KOPT-K1 (cell line): ENCODE results near the gene VRK3.
A peak's percentile ranks its signal among the peaks of the same experiment; 100 is the strongest.

Source experiments
- H3K27ac ChIP-seq: fragments of 200-600 bp; sonication (generic); 2 replicates; pipeline ENCODE4 v1.5.1; 2016; ENCODE audit warnings: antibody characterized with exemption, mild to moderate bottlenecking, low read depth, low read length; ENCODE audit not compliant: poor library complexity, severe bottlenecking
- H3K36me3 ChIP-seq: fragments of 200-600 bp; sonication (generic); 2 replicates; pipeline ENCODE4 v1.5.1; 2017; ENCODE audit warnings: antibody characterized with exemption, mild to moderate bottlenecking, low read length, moderate library complexity; ENCODE audit not compliant: insufficient read depth
- H3K9me3 ChIP-seq: fragments of 200-600 bp; sonication (generic); 2 replicates; pipeline ENCODE4 v1.5.1; 2017; ENCODE audit warnings: antibody characterized with exemption, low read length, mild to moderate bottlenecking; ENCODE audit not compliant: insufficient read depth, poor library complexity, severe bottlenecking

VRK3 gene

GRCh38 chr19:50044922-50045321 is 19.8 kb upstream of the VRK3 start:
- Histone ChIP-seq H3K36me3 (peaks cover 91% of the 10 kb centered on the region), H3K27ac (no peak overlapping the region), H3K9me3 (peaks cover 88% of the 10 kb centered on the region)

GRCh38 chr19:50043967-50044366 is 18.8 kb upstream of the VRK3 start:
- Histone ChIP-seq H3K27ac (no peak overlapping the region), H3K36me3 (peaks cover 99% of the 10 kb centered on the region), H3K9me3 (peaks cover 82% of the 10 kb centered on the region)

GRCh38 chr19:50042363-50043024 is 17.3 kb upstream of the VRK3 start:
- H3K9me3 ChIP-seq = peaks cover 67% of the 10 kb centered on the region
- H3K27ac ChIP-seq = no peak overlapping the region

GRCh38 chr19:50040967-50041366 is 15.8 kb upstream of the VRK3 start:
- Histone ChIP-seq H3K27ac (no peak overlapping the region), H3K9me3 (peaks cover 53% of the 10 kb centered on the region), H3K36me3 (peaks cover 90% of the 10 kb centered on the region)

More at GRCh38 chr19:50042363-50043024, 17.3 kb upstream of the VRK3 start:
- peaks cover 94% of the 10 kb centered on the region for H3K36me3 ChIP-seq

GRCh38 chr19:50039968-50040367 is 14.8 kb upstream of the VRK3 start:
- Histone ChIP-seq H3K27ac (no peak overlapping the region), H3K36me3 (peaks cover 87% of the 10 kb centered on the region), H3K9me3 (peaks cover 43% of the 10 kb centered on the region)

- no peak overlapping the region for H3K27ac ChIP-seq
- peaks cover 12% of the 10 kb centered on the region for H3K9me3 ChIP-seq
- H3K36me3 ChIP-seq = peaks cover 88% of the 10 kb centered on the region
Observed at GRCh38 chr19:50036908-50037307, 11.7 kb upstream of the VRK3 start.

- H3K27ac ChIP-seq = no peak overlapping the region
- H3K36me3 ChIP-seq = peaks cover 66% of the 10 kb centered on the region
- H3K9me3 ChIP-seq = no peaks in the 10 kb centered on the region
Observed at GRCh38 chr19:50030937-50031336, 5.8 kb upstream of the VRK3 start.

- H3K27ac ChIP-seq = no peak overlapping the region
- peaks cover 61% of the 10 kb centered on the region for H3K36me3 ChIP-seq
- no peaks in the 10 kb centered on the region for H3K9me3 ChIP-seq
Observed at GRCh38 chr19:50030225-50030624, 5.1 kb upstream of the VRK3 start.

- Histone ChIP-seq H3K36me3 (peaks cover 25% of the 10 kb centered on the region), H3K27ac (no peak overlapping the region), H3K9me3 (no peaks in the 10 kb centered on the region)
Observed at GRCh38 chr19:50026550-50026906, 1.4 kb upstream of the VRK3 start.

- Histone ChIP-seq H3K9me3 (no peaks in the 10 kb centered on the region), H3K27ac (peak within 1 kb of the TSS; percentile 84), H3K36me3 (peaks cover 20% of the 10 kb centered on the region)
Observed at GRCh38 chr19:50025794-50026549, 800 bp upstream of the VRK3 start, which contains the start of gene ZNF473. Gene ZNF473, plus strand, starts transcription at chr19:50026005. Its CDS starts 5,078 bp downstream, at chr19:50031083.

- H3K27ac ChIP-seq = peak overlapping the region; percentile 84
- no peaks in the 10 kb centered on the region for H3K9me3 ChIP-seq
- H3K36me3 ChIP-seq = peaks cover 15% of the 10 kb centered on the region; the same call in 1 of the 2 replicates
Observed at GRCh38 chr19:50024719-50025021, 502 bp downstream of the VRK3 start.

GRCh38 chr19:50022823-50023222 is 2.3 kb downstream of the VRK3 start:
- Histone ChIP-seq H3K27ac (no peak overlapping the region), H3K36me3 (peaks cover 19% of the 10 kb centered on the region), H3K9me3 (no peaks in the 10 kb centered on the region)

- no peak overlapping the region for H3K27ac ChIP-seq
- H3K9me3 ChIP-seq = no peaks in the 10 kb centered on the region
- H3K36me3 ChIP-seq = peaks cover 39% of the 10 kb centered on the region
Observed at GRCh38 chr19:50020481-50020880, 4.7 kb downstream of the VRK3 start.

- no peak overlapping the region for H3K27ac ChIP-seq
- H3K9me3 ChIP-seq = no peaks in the 10 kb centered on the region
- H3K36me3 ChIP-seq = peaks cover 72% of the 10 kb centered on the region
Observed at GRCh38 chr19:50016225-50016807, 8.9 kb downstream of the VRK3 start.

GRCh38 chr19:50008532-50008931 is 16.6 kb downstream of the VRK3 start:
- H3K27ac ChIP-seq = no peak overlapping the region
- H3K36me3 ChIP-seq = peaks cover 77% of the 10 kb centered on the region
- no peaks in the 10 kb centered on the region for H3K9me3 ChIP-seq
